Activated CD4-positive, alpha-beta memory T cell treated with anti-CD3 and anti-CD28 coated beads for 36 hours (primary cell): ENCODE results near the gene SPOUT1. TPM values are rescaled to one million over a fixed set of nuclear protein-coding genes. Genes with fewer than 3 reads are reported as not detected.
"Not testable (repeated sequence)": the region's sequence is repeated elsewhere in the genome, so short reads cannot be mapped to it uniquely, and the experiment has no call there.

Experiments used
- CTCF ChIA-PET: fragments of 350-600 bp; sonication (Branson Sonifier 250); formaldehyde crosslinking; loops from one replicate; lab custom pipeline; 2021; ENCODE audit warnings: antibody characterized with exemption, inconsistent platforms; lab: Charles Lee
- POLR2A ChIA-PET: fragments of 350-600 bp; sonication (Branson Sonifier 250); formaldehyde crosslinking; loops from one replicate; lab custom pipeline; 2021; ENCODE audit warnings: antibody characterized with exemption; lab: Charles Lee
- DNase-seq: peaks from one replicate; pipeline ENCODE4 v3.0.0-alpha.2; 2020
- H3K27ac Mint-ChIP-seq: one replicate; pipeline ENCODE4 v1.8.0; 2021; ENCODE audit warnings: mixed read lengths
- H3K27me3 Mint-ChIP-seq: one replicate; pipeline ENCODE4 v1.8.0; 2021; ENCODE audit warnings: mixed read lengths
- H3K36me3 Mint-ChIP-seq: one replicate; pipeline ENCODE4 v1.8.0; 2021; ENCODE audit warnings: mixed read lengths
- H3K4me1 Mint-ChIP-seq: one replicate; pipeline ENCODE4 v1.8.0; 2021; ENCODE audit warnings: low read depth, mixed read lengths
- H3K4me3 Mint-ChIP-seq: one replicate; pipeline ENCODE4 v1.8.0; 2021; ENCODE audit warnings: mild to moderate bottlenecking, mixed read lengths
- H3K9me3 Mint-ChIP-seq: one replicate; pipeline ENCODE4 v1.8.0; 2021; ENCODE audit warnings: mixed read lengths
- intact Hi-C: fragments of 100-400 bp; cut with micrococcal nuclease; formaldehyde crosslinking; loops from one replicate; pipeline ENCODE4 v1.15.1; 2023
- total RNA-seq, 2 experiments: library from RNA; stranded (reverse); gene quantifications; one replicate each; pipeline ENCODE4 v1.2.3, GENCODE V29; 2021

The SPOUT1 gene
- total RNA-seq, 2 experiments from 2014 or later = 89.2 to 94.2 TPM

DNA sequence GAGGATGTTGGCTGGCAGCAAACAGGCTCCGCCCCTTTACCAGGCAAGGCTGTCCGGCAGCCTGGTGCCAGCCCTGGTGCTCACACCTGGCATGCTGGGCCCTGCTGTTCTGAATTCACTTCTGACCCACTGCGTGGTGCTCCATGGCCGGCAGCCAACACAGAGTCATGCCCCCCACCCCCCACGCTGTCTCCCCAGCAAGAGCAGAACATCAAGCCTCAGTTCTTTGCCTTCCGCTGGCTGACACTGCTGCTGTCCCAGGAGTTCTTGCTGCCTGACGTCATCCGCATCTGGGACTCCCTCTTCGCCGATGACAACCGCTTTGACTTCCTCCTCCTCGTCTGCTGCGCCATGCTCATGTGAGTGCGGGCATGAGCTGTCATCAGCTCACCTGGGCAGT, 23.9 kb downstream of the SPOUT1 start:
- Mint-ChIP-seq H3K4me3 (no peak overlapping the region), H3K27me3 (no peaks in the 10 kb centered on the region), H3K9me3 (no peaks in the 10 kb centered on the region), H3K27ac (no peak overlapping the region), H3K36me3 (peaks cover 21% of the 10 kb centered on the region), H3K4me1 (no peaks in the 10 kb centered on the region)
- ChIA-PET CTCF (interaction anchor here (0.6 to 1.4 kb wide), 2 partner anchors 13 to 697 kb away, joined by 3 to 5 read pairs; partner anchors contain the start of gene ENDOG), POLR2A (no interaction called here)
- intact Hi-C loops = no loop called here
- no peak for DNase-seq

DNA sequence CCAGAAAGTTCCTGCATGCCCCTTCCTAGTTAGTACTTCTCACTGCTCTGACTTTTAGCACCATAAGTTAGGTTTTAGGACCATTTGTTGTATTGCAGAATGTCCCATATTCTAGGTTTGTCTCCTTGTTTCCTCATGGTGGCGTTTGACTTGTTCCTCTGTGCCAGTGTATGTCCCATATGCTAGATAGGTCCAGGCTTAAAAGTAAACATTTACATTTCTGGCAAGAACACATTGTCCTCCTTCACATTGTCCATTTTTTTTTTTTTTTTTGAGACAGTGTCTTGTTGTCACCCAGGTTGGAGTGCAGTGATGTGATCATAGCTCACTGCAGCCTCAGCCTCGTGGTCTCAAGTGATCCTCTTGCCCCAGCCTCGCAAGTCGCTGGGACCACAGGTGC, 27.1 kb downstream of the SPOUT1 start:
- Mint-ChIP-seq H3K4me3 (no peak overlapping the region), H3K27me3 (no peaks in the 10 kb centered on the region), H3K9me3 (no peaks in the 10 kb centered on the region), H3K36me3 (peaks cover 23% of the 10 kb centered on the region), H3K27ac (no peak overlapping the region), H3K4me1 (no peaks in the 10 kb centered on the region)
- ChIA-PET POLR2A (no interaction called here), CTCF (interaction anchor here (1.2 kb wide), 1 partner anchor 16 kb away, joined by 5 read pairs; the partner anchor contains the start of gene ENDOG)
- DNase-seq = no peak
- intact Hi-C loops = no loop called here

DNA sequence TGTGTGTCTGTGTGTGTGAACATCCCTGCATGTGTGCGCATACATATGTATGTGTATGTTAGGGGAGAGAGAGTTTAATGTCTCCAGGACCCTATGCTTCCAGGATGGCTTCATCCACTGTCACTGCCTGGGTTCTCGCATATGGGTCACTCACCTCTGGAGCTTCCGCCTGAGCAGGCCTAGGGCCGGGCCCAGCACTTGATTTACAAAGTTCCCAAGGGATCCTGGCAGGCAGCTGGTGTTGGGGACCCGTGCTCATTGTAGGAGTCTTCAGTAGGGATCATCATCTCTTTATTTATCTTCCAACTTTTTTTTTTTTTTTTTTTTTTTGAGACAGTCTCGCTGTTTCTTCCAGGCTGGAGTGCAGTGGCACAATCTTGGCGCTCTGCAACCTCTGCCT, 29.5 kb downstream of the SPOUT1 start:
- no peak overlapping the region for H3K4me3 Mint-ChIP-seq
- POLR2A ChIA-PET = no interaction called here
- CTCF ChIA-PET = no interaction called here
- intact Hi-C loops = no loop called here
- H3K27ac Mint-ChIP-seq = no peak overlapping the region
- peaks cover 18% of the 10 kb centered on the region for H3K36me3 Mint-ChIP-seq
- no peaks in the 10 kb centered on the region for H3K27me3 Mint-ChIP-seq
- H3K9me3 Mint-ChIP-seq = no peaks in the 10 kb centered on the region
- H3K4me1 Mint-ChIP-seq = no peaks in the 10 kb centered on the region
- DNase-seq = no peak

DNA sequence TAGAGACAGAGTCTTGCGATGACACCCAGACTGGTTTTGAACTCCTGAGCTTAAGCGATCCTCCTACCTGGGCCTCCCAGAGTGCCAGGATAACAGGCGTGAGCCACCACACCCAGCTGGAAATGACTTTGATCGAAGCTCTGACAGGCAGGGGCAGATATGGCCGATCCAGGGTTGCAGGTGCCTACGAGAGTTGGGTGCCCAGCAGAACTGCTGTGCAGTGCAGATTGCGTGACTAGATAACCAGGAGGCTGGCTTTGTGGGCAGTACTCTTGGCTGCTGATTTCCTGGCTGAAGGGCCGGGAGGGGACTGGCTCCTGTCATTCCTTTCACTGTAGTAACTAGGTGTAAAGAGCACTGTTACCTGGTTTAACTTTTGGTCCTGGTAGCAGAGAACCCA, 30.7 kb downstream of the SPOUT1 start:
- Mint-ChIP-seq H3K9me3 (no peaks in the 10 kb centered on the region), H3K27me3 (no peaks in the 10 kb centered on the region), H3K4me1 (no peaks in the 10 kb centered on the region), H3K4me3 (no peak overlapping the region), H3K36me3 (peaks cover 19% of the 10 kb centered on the region), H3K27ac (no peak overlapping the region)
- intact Hi-C loops = no loop called here
- ChIA-PET CTCF (no interaction called here), POLR2A (interaction anchor here (1.0 kb wide), 1 partner anchor 31 kb away, joined by 4 read pairs; no protein-coding TSS in a partner anchor)
- no peak for DNase-seq

DNA sequence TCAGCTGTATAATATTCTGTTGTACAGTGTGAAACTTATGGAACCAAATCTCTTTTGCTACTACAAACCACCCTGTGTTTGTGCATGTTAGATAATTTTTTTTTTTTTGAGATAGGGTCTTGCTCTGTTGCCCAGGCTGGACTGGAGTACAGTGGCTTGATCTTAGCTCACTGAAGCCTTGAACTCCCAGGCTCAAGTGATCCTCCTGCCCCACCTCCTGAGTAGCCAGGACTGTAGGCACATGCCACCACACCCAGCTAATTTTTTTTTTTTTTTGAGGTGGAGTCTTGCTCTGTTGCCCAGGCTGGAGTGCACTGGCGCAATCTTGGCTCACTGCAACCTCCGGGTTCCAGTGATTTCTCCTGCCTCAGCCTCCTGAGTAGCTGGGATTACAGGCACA, 34.6 kb downstream of the SPOUT1 start:
- H3K9me3 Mint-ChIP-seq, H3K4me3 Mint-ChIP-seq, H3K36me3 Mint-ChIP-seq, H3K4me1 Mint-ChIP-seq, H3K27me3 Mint-ChIP-seq, DNase-seq, H3K27ac Mint-ChIP-seq, intact Hi-C loops: not testable (repeated sequence)
- CTCF ChIA-PET = interaction anchor here (0.6 kb wide), 1 partner anchor 224 kb away, joined by 4 read pairs; no protein-coding TSS in a partner anchor
- POLR2A ChIA-PET = interaction anchor here (0.6 kb wide), 1 partner anchor 13 kb away, joined by 3 read pairs; no protein-coding TSS in a partner anchor

DNA sequence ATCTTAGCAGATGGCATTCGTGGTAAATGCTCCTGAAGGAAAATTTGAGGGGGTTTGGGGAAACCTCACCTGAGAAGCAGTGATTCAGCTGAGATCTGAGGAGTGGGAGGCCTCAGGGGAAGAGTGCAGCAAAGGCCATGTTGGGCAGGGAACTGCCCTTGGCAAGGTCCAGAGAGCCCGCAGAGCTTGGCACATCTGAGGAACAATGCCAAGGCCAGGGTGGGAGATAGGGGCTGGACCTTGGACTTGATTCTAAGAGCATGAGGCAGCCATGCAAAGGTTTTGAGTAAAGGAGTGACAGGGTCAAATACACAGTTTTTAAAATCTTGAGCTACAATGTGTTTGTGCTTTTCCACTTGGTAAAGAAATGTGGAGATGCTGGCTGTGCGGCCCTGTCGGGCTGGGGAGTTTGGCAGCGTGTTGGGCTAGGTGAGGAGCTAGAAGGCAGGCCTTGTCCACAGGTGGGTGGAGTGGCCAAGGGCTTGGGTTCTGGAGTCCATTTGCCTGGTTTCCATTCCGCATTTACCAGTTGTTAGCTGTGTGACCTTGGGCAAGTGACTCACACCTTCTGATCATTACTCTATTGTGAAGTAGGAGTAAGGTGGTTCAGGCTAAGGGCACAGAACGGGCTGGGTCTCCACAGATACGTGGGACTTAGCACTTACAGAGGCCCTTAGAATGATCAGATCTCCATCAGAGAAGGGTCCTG, 36.5 kb downstream of the SPOUT1 start:
- no peak overlapping the region for H3K4me3 Mint-ChIP-seq
- H3K27me3 Mint-ChIP-seq = no peaks in the 10 kb centered on the region
- intact Hi-C loops = no loop called here
- ChIA-PET CTCF (interaction anchor here (0.9 to 1.0 kb wide), 2 partner anchors 22 to 25 kb away, joined by 3 read pairs; no protein-coding TSS in a partner anchor), POLR2A (no interaction called here)
- H3K9me3 Mint-ChIP-seq = no peaks in the 10 kb centered on the region
- H3K4me1 Mint-ChIP-seq = peaks cover 13% of the 10 kb centered on the region
- no peak for DNase-seq
- peaks cover 7% of the 10 kb centered on the region for H3K36me3 Mint-ChIP-seq
- H3K27ac Mint-ChIP-seq = no peak overlapping the region

DNA sequence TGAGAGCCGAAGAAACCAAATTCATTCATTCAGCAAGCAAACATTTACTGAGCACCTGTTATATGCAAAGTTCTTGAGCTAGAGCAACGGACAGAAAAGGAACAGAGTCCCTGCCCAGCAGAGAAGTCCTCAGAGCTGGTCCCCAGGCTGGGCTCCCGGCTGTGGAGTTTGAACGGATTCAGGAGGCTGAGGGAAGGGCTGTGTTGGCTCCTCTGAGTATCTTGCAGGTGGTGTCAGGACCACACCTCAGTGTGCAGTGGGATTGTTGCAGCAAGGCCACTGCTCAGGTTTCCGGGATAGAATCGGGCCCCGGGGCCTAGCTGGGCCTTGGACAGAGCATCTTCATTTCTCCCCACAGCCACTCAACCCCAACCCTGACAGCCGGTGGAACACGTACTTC, 37.5 kb downstream of the SPOUT1 start:
- H3K36me3 Mint-ChIP-seq = peaks cover 7% of the 10 kb centered on the region
- peaks cover 18% of the 10 kb centered on the region for H3K4me1 Mint-ChIP-seq
- no peak overlapping the region for H3K27ac Mint-ChIP-seq
- intact Hi-C loops = no loop called here
- H3K9me3 Mint-ChIP-seq = no peaks in the 10 kb centered on the region
- no peak for DNase-seq
- no peak overlapping the region for H3K4me3 Mint-ChIP-seq
- ChIA-PET CTCF (interaction anchor here (0.9 kb wide), 1 partner anchor 26 kb away, joined by 3 read pairs; no protein-coding TSS in a partner anchor), POLR2A (interaction anchor here (1.1 kb wide), 1 partner anchor 37 kb away, joined by 3 read pairs; the partner anchor contains the start of gene SPOUT1)
- H3K27me3 Mint-ChIP-seq = no peaks in the 10 kb centered on the region

DNA sequence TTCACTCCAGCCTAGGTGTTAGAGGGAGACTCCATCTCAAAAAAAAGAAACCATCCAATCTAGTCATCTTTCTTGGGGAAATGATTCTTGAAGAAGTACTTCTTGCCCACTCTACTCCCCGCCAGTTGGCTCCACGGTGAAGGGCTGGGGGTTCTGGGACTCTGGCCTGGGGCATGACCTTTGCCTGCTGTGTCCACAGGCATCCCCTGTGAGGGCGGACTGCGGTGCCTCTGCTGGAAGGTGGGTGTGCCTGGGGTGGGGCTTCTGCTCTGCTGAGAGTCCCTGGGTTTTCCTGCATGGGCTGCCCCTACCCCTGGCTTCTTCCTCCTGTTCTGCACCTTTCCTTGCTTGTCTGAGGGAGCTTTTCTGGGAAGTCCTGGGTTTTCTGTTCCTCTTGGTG, 39.1 kb downstream of the SPOUT1 start:
- peaks cover 18% of the 10 kb centered on the region for H3K4me1 Mint-ChIP-seq
- H3K4me3 Mint-ChIP-seq = no peak overlapping the region
- H3K9me3 Mint-ChIP-seq = no peaks in the 10 kb centered on the region
- DNase-seq = no peak
- no peak overlapping the region for H3K27ac Mint-ChIP-seq
- peaks cover 7% of the 10 kb centered on the region for H3K36me3 Mint-ChIP-seq
- POLR2A ChIA-PET = no interaction called here
- CTCF ChIA-PET = interaction anchor here (0.6 kb wide), 1 partner anchor 28 kb away, joined by 3 read pairs; the partner anchor contains the start of gene ENDOG
- intact Hi-C loops = no loop called here
- no peaks in the 10 kb centered on the region for H3K27me3 Mint-ChIP-seq

DNA sequence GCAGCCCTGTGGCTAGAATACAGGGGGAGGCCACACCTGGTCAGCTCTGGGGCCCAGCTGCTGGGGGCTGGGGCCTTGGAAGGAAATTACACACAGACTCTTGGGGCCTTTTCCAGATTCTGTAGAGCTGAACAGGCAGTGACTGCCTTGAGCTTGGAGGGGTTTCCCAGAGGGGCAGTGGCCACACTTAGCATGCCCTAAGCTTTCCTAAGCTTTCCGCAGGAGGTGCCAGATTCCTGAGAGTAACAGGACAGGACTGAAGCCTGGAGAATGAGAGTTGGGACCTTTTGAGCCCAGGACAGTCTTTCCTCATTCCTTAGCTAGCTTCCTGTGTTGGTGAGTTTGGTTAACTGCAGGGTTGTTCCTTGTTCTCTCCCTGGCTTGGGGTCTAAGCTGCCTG, 41.1 kb downstream of the SPOUT1 start:
- peak overlapping the region; percentile 80 for H3K4me3 Mint-ChIP-seq
- no peaks in the 10 kb centered on the region for H3K27me3 Mint-ChIP-seq
- H3K4me1 Mint-ChIP-seq = peaks cover 18% of the 10 kb centered on the region
- H3K36me3 Mint-ChIP-seq = peaks cover 4% of the 10 kb centered on the region
- POLR2A ChIA-PET = interaction anchor here (1.0 to 1.9 kb wide), 4 partner anchors 17 to 104 kb away, joined by 3 to 7 read pairs (median 3); partner anchors contain the start of genes ENDOG and ZDHHC12
- CTCF ChIA-PET = interaction anchor here (0.7 to 1.8 kb wide), 7 partner anchors 10 to 140 kb away, joined by 3 to 12 read pairs (median 3); partner anchors contain the start of gene ENDOG
- intact Hi-C loops = loop anchor here (5.0 kb wide), 1 partner anchor 39 kb away; the partner anchor contains the start of gene SPOUT1
- no peaks in the 10 kb centered on the region for H3K9me3 Mint-ChIP-seq
- peak overlapping the region; percentile 6 for H3K27ac Mint-ChIP-seq
- no peak for DNase-seq

DNA sequence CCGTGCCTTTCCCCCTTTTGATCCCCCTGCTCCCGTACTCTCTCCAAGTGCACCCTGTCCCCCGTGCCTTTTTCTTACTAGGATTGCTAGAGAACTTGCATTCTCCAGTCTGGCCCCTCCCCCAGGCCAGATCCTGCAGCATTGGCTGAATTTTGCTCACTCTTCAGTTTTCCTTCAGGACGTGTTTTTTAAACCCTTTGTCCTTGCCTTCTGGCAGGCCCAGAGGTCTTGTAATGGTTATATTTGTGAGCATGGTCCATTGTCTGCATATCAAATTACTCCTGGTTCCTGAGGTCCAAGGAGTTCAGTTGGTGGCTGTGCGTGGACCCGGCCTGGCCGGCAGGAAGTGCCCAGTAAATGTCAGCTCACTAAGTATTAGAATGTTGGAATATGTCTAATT, 41.9 kb downstream of the SPOUT1 start:
- Mint-ChIP-seq H3K4me3 (peak overlapping the region; percentile 80), H3K9me3 (no peaks in the 10 kb centered on the region), H3K4me1 (peaks cover 15% of the 10 kb centered on the region), H3K27ac (peak overlapping the region; percentile 47), H3K27me3 (no peaks in the 10 kb centered on the region), H3K36me3 (peaks cover 4% of the 10 kb centered on the region)
- ChIA-PET CTCF (interaction anchor here (0.7 to 1.8 kb wide), 2 partner anchors 31 to 140 kb away, joined by 3 to 12 read pairs; partner anchors contain the start of gene ENDOG), POLR2A (interaction anchor here (1.1 to 1.9 kb wide), 3 partner anchors 17 to 103 kb away, joined by 3 to 7 read pairs (median 3); partner anchors contain the start of gene ZDHHC12)
- DNase-seq = peak; percentile 23
- intact Hi-C loops = loop anchor here (1.0 to 5.0 kb wide), 3 partner anchors 16 to 63 kb away; partner anchors contain the start of genes SPOUT1, ZDHHC12 and ZER1

DNA sequence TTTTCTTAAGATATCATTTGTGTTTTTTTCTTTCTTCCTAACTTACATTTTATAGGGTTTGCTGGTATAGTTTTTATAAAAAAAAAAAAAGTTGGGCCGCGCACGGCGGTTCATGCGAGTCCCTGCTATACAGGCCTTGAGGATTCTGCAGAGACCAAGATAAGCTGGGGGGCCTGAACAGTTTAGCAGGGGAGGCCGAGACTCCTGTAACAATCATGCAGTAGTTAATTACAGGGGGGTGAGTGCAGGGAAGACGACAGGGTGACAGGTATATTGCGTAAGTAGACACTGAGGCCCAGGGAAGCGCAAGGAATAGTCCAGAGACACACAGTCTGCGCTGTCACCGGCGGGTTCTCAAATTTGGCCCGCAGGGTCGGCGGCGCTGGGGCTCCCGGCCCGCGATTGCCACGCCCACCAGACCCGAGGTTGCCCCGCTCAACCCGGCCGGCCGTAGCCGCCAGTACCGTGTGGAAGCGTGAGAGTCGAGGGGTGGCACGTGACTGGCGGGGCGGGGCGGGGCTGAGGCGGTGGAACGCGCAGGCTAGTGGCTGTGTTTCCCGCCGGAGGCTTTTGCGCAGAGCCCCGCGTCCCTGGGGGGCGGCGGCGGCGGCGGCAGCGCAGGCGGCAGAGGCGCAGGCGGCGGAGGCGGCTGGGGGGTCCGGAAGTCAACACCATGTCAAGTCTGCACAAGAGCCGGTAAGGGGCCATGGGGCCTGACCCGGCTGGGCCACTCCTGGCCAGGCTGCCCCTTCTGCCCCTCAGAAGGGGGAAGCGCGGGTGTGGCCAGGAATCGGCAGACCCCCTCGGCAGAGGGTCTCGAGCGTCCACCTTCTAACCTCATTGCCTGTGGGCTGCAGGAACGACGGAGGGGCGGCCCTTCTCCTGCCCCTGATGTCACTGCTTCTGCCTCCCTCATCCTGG, 42.7 kb downstream of the SPOUT1 start, which contains the start of gene TBC1D13:
Gene TBC1D13 (plus strand): TSS at position 573 of the 921 bp plus-strand sequence. CDS start 101 bp downstream, at position 674.
- Mint-ChIP-seq H3K27me3 (no peaks in the 10 kb centered on the region), H3K9me3 (no peaks in the 10 kb centered on the region), H3K4me3 (peak within 1 kb of the TSS; percentile 80), H3K4me1 (peaks cover 13% of the 10 kb centered on the region), H3K36me3 (peaks cover 2% of the 10 kb centered on the region), H3K27ac (peak within 1 kb of the TSS; percentile 57)
- CTCF ChIA-PET = no interaction called here
- POLR2A ChIA-PET = interaction anchor here (1.4 to 2.1 kb wide), 3 partner anchors 16 to 63 kb away, joined by 3 to 7 read pairs (median 5); partner anchors contain the start of gene ZDHHC12
- DNase-seq = peak; percentile 94
- intact Hi-C loops = loop anchor here (1.0 to 5.0 kb wide), 3 partner anchors 16 to 62 kb away; partner anchors contain the start of genes SPOUT1, ZDHHC12 and ZER1
